Measurements from ENCODE around the gene GOLGA3.
"Not testable (repeated sequence)": the region's sequence is repeated elsewhere in the genome, so short reads cannot be mapped to it uniquely, and the experiment has no call there.

GOLGA3 gene

DNA sequence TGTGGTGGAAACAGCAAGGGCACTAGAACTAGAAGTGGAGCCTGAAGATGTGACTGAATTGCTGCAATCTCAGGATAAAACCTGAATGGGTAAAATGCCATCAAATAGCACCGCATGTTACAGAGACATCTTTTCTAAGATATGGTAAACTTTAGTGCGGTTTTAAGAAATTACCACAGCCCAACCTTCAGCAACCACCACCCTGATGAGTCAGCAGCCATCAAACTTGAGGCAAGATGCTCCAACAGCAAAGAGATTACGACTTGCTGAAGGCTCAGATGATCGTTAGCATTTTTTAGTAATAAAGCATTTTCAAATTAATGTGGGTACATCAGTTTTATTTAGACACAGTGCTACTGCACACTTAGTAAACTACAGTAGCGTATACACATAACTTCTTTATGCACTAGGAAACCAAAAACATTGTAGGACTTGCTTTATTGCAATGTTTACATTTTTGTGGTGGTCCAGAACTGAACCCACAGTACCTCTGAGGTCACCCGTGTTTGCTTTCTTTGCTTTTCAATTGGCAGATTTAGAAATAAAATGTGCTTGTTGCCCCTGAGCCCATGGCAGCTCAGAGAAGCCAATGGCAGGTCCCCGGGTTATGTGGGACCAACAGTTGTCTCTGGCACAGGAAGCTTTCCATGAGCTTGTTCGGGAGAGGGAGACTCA is 15.9 kb downstream of the GOLGA3 start:
- no peak for DNase-seq (ENCODE audit: low read depth, low spot score)

DNA sequence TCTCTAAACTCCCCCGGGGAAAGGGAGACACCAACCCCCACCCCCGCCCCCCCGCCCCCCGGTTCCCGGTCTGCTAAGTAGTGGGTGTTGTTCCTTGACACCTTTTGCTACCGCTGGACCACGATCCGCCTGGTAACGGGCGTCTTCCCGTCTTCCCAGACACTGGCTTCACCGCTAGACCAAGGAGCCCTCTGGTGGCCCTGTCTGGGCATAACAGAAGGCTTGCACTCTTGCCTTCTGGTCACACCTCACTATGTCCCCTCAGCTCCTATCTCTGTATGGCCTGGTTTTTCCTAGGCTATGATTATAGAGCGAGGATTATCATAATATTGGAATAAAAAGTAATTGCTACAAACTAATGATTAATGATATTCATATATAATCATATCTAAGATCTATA is 19.3 kb downstream of the GOLGA3 start:
- not testable (repeated sequence) for DNase-seq (ENCODE audit: low read depth, low spot score)

DNA sequence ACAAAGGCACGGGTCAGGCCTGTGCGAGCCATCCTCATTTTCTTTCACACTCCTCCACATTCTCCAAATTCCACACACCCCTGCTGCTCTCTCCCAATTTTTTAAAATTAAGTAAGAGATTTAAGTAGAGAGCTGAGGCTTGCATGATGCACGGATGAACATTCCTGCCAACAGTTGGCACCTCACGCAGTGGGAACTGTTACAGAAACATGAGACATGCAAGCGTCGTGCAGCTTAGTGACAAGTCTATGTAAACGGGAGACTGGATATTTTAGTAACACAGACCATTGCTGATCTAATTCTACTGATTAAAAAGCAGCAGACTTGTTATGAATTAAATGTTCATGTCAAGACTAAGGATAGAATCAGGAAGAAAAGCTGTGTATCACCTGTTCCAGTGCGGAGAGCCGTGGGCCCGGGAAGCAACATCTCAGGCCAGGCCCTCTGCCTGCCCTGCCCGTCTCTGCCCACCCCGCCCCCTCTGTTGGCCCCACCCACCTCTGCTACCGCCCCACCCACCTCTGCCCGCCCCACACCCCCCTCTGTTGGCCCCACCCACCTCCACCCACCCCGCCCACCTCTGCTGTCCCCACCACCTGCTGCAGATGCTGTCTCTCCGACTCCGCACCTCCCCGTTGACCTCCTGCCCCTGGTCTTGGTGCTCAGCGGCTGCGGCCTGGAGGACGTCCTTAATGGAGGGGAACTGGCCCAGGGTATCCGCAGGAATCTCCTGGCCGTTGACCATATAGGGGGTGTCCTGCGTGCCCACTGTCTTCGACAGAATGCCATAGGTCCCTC is 21.2 kb downstream of the GOLGA3 start:
- no peak for DNase-seq (ENCODE audit: low read depth, low spot score)

DNA sequence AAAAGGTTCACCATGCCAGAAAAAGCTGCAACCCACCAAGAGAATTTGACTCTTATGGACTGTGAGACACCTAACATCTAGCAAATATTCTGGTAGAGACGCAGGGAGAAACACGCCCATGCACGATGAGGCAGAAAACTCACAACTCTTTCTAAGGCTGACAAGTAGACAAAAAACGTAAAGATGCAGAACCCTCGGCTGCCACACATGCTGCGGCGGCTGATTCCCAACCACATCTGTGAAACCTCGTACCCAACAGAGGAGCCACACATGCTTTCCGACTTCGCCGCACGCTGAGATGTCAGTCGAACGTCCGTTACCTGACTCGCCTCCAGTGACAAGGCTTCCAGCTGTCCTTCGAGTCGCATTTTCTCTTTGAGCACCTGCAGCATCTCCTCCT is 21.8 kb downstream of the GOLGA3 start:
- DNase-seq (ENCODE audit: low read depth, low spot score) = no peak

DNA sequence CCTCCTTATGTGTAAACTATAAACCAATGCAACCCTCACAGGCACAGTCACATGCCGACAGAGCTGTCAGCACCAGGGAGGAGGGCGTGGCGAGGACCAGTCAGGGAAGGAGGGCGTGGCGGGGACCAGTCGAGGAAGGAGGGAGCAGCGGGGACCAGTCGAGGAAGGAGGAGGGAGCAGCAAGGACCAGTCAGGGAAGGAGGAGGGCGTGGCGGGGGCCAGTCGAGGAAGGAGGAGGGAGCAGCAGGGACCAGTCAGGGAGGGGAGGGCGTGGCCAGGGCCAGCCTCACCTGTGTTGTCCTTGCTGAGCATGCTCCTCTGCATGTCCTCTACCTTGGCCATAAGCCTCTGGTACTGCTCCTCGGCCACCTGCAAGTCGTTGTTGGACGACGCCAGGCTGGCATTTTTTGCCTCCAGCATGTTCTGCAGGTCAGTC is 24.2 kb downstream of the GOLGA3 start:
- DNase-seq (ENCODE audit: low read depth, low spot score) = no peak

DNA sequence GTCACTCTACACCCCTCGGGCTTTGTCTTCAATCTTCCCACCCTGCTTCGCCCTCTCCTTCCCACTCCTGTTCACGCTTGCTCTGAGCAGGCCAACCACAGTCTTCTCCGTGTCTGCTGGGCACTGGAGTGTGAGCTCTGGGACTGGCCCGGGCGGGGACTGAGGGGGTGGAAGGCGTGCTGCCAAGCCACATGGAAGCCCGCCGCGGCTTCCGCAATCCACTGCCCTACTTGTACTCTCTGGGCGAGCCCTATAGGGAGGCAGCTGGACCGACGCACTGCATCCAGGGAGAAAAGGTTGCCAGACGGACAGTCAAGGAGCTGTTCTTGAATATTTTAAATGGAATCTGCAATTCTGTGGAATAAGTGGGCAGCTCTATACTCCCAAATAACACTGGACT is 24.8 kb downstream of the GOLGA3 start:
- no peak for DNase-seq (ENCODE audit: low read depth, low spot score)

DNA sequence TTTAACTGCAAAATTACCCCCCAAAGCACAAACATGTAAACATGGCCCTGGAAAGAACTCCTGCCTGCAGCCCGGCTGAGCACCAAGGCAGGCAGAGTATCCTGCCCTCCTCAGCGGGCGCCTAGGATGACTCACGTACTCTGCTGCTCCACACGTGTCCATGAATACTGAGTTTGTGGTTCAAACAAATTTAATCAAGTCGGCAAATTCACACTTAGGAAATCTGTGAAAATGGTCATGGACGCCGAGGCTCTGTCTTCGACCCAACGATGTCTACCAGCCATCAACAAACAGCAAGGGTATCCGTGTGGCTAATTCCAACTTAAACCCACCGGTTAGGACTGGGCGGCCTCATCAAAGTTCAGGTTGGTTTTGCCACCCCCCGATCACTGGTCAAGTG is 25.5 kb downstream of the GOLGA3 start:
- DNase-seq (ENCODE audit: low read depth, low spot score) = no peak

DNA sequence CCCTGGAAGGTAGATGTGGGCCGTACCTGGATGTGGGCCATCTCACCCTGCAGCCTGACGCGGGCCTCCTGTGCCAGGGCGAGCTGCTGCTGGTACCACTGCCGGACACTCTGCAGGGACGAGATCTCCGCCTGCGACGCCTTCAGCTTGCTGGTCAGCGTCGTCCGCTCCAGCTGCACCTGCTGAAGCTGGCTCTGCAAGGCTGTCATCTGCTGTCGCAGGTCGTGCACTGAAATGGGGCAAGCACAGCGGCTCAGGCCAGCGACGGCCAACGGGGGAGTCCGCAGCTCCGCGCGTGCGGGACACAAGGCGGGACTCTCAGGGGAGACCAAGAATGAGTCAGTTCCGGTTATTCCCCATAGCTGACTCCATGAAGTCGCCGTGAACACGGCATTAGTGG is 26.9 kb downstream of the GOLGA3 start:
- no peak for DNase-seq (ENCODE audit: low read depth, low spot score)

DNA sequence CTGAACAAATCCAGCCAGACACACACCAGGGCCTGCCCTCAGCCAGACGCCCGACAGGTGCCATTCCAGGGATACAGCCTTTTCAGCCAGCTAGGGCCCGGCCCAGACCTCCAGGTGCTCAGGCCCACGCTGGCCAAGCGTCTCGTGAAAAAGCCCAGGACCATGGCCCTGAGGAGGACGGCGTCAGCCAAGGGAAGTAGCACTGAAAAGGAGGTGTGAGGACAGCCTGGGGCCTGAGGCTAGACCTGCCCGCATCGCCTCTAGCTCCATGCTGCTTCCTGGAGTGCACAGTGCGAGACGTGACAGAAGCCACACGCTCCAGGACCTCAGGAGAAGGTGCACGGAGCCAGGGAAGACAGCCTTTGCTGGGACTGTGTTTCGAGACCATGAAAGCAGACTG is 29.8 kb downstream of the GOLGA3 start:
- DNase-seq (ENCODE audit: low read depth, low spot score) = no peak

DNA sequence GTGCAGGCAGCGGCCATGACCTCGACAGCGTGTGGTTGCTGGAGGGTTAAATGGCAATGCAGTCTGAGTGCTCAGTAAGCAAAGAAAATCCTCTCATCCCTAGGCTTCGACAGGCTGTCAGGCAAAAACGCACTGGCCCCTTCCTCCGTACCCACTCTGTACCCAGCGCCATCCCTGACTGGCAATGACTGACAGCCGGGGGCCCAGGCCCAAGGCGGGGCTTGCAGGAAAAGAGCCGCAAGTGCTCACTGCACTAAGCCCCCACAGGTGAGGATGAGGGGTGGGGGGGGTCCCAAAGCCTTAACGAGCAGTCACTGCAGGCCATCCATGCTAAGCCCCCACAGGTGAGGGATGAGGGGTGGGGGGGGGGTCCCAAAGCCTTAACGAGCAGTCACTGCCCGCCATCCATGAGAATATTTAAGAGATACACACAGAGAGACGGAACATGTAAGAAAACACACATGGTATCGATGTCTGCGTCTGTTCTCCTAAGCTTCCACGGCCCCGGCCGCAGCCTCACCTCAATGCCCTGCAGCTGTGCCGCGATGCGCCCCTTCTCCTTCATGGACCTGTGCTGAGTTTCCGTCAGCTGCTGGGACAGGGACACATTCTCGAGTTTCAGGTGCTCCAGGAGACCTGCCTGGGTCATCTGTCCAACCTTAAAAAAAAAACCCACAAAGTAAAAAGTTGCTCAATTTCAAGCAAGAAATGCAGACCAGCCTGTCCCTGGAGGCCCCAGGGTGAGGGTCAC is 30.7 kb downstream of the GOLGA3 start:
- DNase-seq (ENCODE audit: low read depth, low spot score) = no peak

DNA sequence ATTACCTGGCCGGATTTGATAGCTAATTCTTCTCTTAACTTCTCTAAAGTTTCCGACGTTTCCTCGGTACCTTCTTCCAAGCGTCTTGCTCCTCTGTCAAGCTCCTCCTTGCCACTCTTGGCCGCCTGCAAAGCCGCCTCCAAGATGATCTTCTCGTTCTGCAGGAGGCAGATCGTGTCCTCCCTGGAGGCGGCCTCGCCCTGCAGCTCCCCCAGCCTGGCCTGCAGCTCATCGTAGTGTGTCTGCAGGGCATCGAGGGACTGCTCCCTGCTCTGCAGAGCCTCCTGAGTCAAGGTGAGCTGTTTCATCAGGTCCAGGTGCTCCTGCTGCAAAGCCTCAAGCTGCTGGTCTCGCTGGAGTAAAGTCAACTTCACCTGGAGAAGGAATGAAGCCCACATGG is 32.8 kb downstream of the GOLGA3 start:
- no peak for DNase-seq (ENCODE audit: low read depth, low spot score)

DNA sequence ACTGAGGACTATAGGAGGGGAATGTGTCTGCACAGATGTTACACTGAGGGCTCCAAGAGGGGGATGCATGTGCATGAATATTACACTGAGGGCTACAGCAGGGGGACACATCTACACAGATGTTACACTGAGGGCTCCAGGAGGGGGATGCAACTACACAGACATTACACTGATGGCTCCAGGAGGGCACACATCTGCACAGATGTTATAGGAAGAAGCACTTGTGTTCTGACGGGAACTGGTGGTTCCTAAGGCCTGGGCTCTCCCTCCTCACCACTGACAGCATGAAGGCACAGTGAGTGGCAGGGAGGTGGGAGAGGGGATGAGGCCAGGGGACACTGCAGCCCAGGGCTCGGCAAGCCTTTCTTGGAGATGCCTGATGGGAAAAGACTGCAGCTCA is 36.7 kb downstream of the GOLGA3 start:
- DNase-seq (ENCODE audit: low read depth, low spot score) = not testable (repeated sequence)

DNA sequence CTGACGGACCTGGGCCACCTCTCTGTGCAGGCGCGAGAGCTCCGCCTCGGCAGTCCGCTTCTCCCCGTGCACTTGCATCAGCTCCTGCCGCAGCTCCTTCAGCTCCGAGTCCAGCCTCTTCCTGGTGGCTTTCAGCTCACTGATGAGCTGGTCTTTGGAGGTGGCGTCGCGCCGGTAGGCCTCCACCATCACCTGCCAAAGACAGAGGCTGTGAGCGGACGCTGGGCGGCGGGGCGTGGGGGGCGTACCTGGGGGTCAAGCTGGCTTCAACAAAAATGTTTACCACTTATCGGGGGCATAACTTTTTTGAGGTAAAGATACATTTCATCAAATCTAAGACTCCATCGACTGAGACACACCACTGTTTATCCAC is 39.6 kb downstream of the GOLGA3 start:
- no peak for DNase-seq (ENCODE audit: low read depth, low spot score)

DNA sequence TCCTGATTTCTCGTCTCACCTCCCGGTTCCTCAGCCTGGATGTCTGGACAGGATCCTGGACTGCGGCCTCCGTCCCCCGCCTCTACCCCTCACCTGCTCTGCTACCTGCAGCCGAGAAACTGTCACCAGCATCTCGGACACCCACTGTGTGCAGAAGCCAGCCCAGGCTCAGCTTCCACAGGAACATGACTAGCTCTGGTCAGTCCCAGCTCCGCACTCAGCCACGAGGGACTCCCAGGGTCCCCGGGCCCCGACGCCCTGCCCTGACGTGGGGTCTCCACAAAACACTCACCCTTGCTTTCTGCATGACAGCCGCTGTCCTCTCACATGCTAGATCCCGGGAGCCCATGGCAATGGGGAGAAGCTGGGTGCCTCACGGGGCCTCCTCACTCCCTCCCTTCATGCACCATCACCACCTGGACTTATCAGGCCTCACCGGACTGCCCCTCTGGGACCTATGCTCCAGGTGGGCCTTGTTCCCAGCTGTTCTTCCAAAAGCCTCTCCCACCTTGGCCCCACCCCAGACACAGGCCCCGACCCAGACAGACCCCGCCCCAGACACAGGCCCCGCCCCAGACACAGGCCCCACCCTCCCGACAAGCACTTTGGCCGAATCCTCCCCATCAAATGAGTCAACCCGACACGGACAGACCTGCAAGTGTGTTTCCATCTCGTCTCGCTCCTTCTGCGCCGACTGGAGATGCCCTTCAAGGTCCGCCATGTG is 40.1 kb downstream of the GOLGA3 start:
- DNase-seq (ENCODE audit: low read depth, low spot score) = no peak

DNA sequence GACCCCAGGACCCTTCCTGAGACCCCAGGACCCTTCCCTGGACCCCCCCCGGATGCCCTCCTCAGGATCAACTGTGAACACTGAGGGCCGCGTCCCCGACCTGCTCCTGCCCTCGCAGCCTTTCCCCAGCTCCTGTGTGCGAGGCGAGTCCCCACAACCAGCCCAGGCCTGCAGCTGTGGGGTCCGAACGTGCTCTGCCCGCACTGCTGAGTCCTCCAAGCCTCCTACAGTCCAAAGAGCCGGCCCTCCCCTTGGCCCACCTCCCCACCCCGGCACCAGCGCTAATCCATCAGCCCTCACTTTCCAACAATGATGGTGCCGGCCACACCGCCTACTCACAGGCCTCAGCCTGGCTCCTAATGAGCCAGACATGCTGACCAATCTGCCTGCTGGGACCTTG is 40.8 kb downstream of the GOLGA3 start:
- no peak for DNase-seq (ENCODE audit: low read depth, low spot score)

DNA sequence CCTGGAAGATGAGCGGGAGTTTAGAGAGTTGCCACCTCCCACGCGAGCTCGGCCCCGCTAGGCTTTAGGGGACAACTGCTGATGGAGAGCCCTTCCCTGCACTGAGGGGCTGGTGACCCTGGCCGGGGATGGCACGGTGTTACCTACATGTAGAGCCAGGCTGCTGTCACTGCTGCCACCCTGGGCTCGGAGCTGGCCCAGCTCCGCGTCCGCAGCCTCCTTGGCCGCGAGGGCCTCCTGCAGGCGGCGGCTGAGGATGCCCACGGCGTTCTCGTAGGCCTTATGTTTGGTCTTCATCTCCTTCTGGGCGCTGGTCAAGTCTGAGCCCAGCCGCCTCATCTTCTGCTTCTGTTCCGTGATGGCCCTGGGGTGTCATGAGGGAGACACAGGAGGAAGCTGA is 42.5 kb downstream of the GOLGA3 start:
- no peak for DNase-seq (ENCODE audit: low read depth, low spot score)

DNA sequence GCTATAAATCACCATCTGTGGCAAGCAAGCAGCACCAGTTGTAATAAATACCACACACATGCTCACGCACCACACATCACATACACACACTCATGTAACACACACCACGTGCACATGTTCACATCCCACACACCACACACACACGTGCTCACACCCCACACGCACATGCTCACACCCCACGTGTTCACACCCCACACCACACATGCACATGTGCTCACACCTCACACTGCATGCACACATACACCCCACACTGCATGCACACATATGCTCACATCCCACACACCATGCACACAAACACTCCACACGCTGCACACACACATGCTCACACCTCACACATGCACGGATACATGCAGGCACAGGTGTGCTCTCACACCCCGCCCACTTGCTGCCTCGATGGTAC is 44.1 kb downstream of the GOLGA3 start:
- no peak for DNase-seq (ENCODE audit: low read depth, low spot score)

DNA sequence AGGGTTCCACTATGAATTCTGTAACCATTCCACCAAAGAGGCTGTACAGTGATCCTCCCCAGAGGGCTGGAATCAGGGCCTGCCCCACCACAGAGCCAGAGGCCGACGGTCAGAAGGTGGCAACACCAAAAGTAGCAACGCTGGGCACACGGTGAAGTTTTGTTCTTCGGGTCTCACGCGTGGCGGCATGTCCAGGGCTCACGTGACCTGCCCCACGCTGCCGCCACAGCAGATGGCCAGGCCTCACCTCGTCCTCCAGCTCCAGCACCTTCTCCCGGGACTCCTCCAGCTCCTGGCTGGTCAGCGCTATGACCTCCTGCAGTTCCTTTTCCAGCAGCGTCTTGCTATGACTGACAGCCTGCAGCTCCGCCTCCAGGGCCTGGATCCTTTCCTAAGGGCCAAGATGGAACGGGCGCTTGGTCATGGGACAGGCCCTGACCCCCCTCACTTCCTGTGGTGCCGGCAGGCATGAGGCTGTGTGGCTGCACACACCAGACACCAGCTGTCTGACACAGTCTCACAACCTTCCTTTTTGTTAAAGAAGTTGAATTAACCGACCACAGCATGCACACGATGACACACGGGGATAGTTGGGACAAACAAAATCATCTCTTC is 44.6 kb downstream of the GOLGA3 start:
- DNase-seq (ENCODE audit: low read depth, low spot score) = no peak

DNA sequence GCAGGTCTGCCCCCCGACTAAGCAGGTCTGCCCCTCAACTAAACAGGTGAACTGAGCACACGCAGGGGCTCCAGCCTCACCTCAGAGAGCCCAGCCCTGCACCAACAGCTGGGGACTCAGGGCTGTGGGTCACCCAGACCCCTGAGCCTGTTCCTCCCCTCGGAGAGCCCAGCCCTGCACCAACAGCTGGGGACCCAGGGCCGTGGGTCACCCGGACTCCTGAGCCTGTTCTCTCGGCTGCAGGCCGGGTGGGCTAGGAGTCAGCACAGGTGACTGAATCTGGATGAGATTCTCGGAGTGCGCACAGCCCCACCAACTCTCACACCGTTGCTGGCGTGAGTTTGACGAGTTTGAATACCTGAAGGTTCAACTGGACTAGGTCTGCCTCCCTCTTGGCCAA is 46.7 kb downstream of the GOLGA3 start:
- DNase-seq (ENCODE audit: low read depth, low spot score) = no peak

DNA sequence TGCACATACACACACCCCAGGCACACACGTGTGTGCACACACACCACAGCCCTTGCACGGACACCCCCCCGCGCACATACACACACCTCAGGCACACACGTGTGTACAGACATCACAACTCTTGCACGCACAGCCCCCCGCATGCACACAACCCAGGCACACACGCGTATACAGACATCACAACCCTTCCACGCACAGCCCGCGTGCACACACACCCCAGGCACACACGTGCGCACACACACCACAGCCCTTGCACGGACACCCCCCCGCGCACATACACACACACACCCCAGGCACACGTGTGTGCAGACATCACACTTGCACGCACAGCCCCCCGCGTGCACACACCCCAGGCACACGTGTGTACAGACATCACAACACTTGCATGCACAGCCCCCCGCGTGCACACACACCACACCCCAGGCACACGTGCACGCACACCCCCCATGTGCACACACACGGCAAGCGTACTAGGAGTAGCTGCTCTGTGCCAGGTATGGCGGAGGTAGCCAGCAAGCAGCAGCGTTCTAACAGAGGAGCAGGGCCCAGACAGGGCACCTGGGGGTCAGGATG is 48.8 kb downstream of the GOLGA3 start:
- no peak for DNase-seq (ENCODE audit: low read depth, low spot score)

DNA sequence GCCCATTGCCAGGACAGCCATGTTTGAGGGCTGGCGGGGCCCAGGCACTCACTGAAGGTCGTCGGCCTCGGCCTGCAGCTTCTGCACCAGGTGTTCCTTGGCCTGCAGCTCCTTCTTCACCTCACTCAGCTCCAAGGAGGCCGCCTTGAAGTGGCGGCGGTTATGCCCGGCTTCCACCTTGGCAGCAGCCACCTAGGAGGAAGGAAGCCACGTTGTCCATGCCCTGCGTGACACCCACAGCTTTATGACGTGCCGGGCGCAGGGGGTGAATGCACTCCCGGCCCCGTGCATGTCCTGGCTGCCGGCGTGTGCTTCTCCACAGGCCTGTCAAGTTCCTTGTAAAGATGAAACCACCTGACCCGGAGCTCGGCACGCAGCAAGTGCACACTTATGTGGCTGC is 51.1 kb downstream of the GOLGA3 start:
- no peak for DNase-seq (ENCODE audit: low read depth, low spot score)

Data from iPS DF 19.7 (cell line).